ENCODE results near the gene PSMG3.

Gene PSMG3

DNA sequence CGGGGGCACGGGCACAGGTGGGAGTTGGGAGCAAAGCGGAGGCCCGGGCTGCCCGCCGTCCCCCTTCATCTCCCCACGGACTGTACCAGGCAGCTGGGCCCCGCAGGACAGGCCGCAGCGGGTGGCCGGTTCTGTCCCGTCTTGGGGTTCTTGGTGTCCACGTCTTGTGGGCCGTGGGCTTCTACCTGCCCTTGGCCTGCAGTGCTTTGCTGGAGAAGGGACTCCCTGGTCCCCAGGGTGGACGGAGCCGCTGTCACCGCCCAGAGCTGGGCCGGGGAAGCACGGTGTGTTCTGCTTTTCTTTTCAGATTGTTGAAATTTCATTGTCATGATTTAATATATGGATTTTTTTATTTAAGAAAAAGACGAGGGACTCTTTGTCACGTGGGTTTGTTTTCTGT is 27.5 kb downstream of the PSMG3 start:
- H3K4me1 ChIP-seq (ENCODE audit: control insufficient read depth, insufficient read depth, low read length), result peaks cover 7% of the 10 kb centered on the region
- no peaks in the 10 kb centered on the region for H3K9me3 ChIP-seq (ENCODE audit: control insufficient read depth, insufficient read depth, low read depth, low read length)
- peaks cover 27% of the 10 kb centered on the region for H3K36me3 ChIP-seq (ENCODE audit: control insufficient read depth, insufficient read depth, low read length)
- H3K27ac ChIP-seq (ENCODE audit: low read depth, low read length), result no peak overlapping the region
- H3K4me3 ChIP-seq (ENCODE audit: low read depth, low read length), result no peak overlapping the region
- no peak overlapping the region for H3K9ac ChIP-seq (ENCODE audit: low read length)
- no peaks in the 10 kb centered on the region for H3K27me3 ChIP-seq (ENCODE audit: control insufficient read depth, insufficient read depth, low read length)

GRCh38 chr7:1541431-1542162 is 28.2 kb downstream of the PSMG3 start:
- Histone ChIP-seq H3K36me3 (ENCODE audit: control insufficient read depth, insufficient read depth, low read length) (peaks cover 27% of the 10 kb centered on the region), H3K9ac (ENCODE audit: low read length) (no peak overlapping the region), H3K27me3 (ENCODE audit: control insufficient read depth, insufficient read depth, low read length) (no peaks in the 10 kb centered on the region), H3K27ac (ENCODE audit: low read depth, low read length) (no peak overlapping the region), H3K4me1 (ENCODE audit: control insufficient read depth, insufficient read depth, low read length) (peaks cover 14% of the 10 kb centered on the region), H3K4me3 (ENCODE audit: low read depth, low read length) (no peak overlapping the region), H3K9me3 (ENCODE audit: control insufficient read depth, insufficient read depth, low read depth, low read length) (no peaks in the 10 kb centered on the region)

DNA sequence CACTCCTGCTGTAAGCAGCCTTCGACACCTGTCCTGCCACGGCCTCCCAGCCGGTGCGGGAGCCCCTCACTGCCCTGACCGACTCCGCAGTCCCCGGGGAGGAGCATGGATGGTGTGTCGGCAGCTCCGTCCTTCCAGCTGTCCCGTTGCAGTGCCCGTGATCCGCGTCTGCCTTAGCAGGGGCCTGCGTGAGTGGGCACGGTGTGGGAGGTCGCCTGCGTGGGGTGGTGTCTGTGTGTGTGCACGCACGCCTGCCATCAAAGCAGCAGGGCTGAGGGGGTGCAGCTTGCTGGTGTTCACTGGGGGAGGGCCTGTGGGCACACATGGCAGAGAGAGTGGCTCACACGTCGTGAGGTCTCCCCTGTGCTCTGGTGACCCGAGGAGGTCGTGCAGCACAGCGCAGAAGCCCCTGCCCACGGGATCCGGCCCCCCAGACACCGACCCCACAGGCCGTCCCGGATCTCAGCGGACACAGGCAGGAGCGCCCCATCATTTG is 29.0 kb downstream of the PSMG3 start:
- Histone ChIP-seq H3K4me1 (ENCODE audit: control insufficient read depth, insufficient read depth, low read length) (peaks cover 22% of the 10 kb centered on the region), H3K4me3 (ENCODE audit: low read depth, low read length) (no peak overlapping the region), H3K27ac (ENCODE audit: low read depth, low read length) (no peak overlapping the region), H3K27me3 (ENCODE audit: control insufficient read depth, insufficient read depth, low read length) (no peaks in the 10 kb centered on the region), H3K9me3 (ENCODE audit: control insufficient read depth, insufficient read depth, low read depth, low read length) (no peaks in the 10 kb centered on the region), H3K9ac (ENCODE audit: low read length) (no peak overlapping the region), H3K36me3 (ENCODE audit: control insufficient read depth, insufficient read depth, low read length) (peaks cover 27% of the 10 kb centered on the region)

GRCh38 chr7:1539882-1540775 is 29.7 kb downstream of the PSMG3 start:
- Histone ChIP-seq H3K9ac (ENCODE audit: low read length) (no peak overlapping the region), H3K4me3 (ENCODE audit: low read depth, low read length) (no peak overlapping the region), H3K9me3 (ENCODE audit: control insufficient read depth, insufficient read depth, low read depth, low read length) (no peaks in the 10 kb centered on the region), H3K4me1 (ENCODE audit: control insufficient read depth, insufficient read depth, low read length) (peaks cover 26% of the 10 kb centered on the region), H3K27me3 (ENCODE audit: control insufficient read depth, insufficient read depth, low read length) (no peaks in the 10 kb centered on the region; the same call in 1 of the 2 replicates), H3K36me3 (ENCODE audit: control insufficient read depth, insufficient read depth, low read length) (peaks cover 27% of the 10 kb centered on the region), H3K27ac (ENCODE audit: low read depth, low read length) (no peak overlapping the region)

GRCh38 chr7:1539181-1539881 is 30.5 kb downstream of the PSMG3 start:
- Histone ChIP-seq H3K4me3 (ENCODE audit: low read depth, low read length) (no peak overlapping the region), H3K4me1 (ENCODE audit: control insufficient read depth, insufficient read depth, low read length) (peaks cover 32% of the 10 kb centered on the region), H3K27me3 (ENCODE audit: control insufficient read depth, insufficient read depth, low read length) (no peaks in the 10 kb centered on the region; the same call in 1 of the 2 replicates), H3K36me3 (ENCODE audit: control insufficient read depth, insufficient read depth, low read length) (peaks cover 27% of the 10 kb centered on the region), H3K9ac (ENCODE audit: low read length) (no peak overlapping the region), H3K9me3 (ENCODE audit: control insufficient read depth, insufficient read depth, low read depth, low read length) (no peaks in the 10 kb centered on the region), H3K27ac (ENCODE audit: low read depth, low read length) (no peak overlapping the region; the same call in 1 of the 2 replicates)

DNA sequence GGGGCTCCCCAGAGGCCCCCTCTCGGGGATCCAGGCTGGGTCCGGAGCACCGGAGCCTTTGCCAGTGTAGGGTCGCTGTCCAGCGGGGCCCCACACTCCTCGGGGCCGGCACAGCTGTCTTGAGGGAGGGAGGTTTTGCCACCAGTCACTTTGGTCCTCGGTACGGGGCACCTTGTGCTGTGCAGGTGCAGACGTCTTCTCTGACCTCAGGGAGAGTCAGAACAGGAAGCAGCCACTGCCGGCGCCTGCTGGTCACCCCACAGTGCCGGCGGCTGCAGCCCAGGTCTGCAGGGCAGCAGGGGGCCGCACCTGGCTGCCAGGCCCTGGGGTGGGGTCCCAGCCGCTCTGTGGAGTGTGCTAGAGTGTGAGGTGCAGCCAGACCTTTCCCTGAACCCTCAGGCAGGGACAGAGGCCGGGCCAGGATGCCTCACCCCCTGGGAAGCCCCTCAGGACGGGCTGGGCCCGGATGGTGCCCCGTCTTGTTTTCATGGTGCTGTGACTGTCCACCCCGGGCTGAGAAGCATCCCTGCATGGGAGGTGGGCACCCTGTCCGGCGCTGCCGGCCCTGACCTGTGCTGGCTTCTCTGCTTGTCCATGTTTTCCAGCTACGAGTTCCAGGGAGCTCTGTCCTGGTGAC is 31.2 kb downstream of the PSMG3 start:
- Histone ChIP-seq H3K27me3 (ENCODE audit: control insufficient read depth, insufficient read depth, low read length) (no peaks in the 10 kb centered on the region; the same call in 1 of the 2 replicates), H3K9me3 (ENCODE audit: control insufficient read depth, insufficient read depth, low read depth, low read length) (no peaks in the 10 kb centered on the region), H3K36me3 (ENCODE audit: control insufficient read depth, insufficient read depth, low read length) (peaks cover 27% of the 10 kb centered on the region), H3K4me1 (ENCODE audit: control insufficient read depth, insufficient read depth, low read length) (peaks cover 38% of the 10 kb centered on the region), H3K9ac (ENCODE audit: low read length) (no peak overlapping the region), H3K27ac (ENCODE audit: low read depth, low read length) (peak overlapping the region; percentile 8; the same call in 1 of the 2 replicates), H3K4me3 (ENCODE audit: low read depth, low read length) (no peak overlapping the region)

- Histone ChIP-seq H3K27ac (ENCODE audit: low read depth, low read length) (peak overlapping the region; percentile 87), H3K9me3 (ENCODE audit: control insufficient read depth, insufficient read depth, low read depth, low read length) (no peaks in the 10 kb centered on the region), H3K9ac (ENCODE audit: low read length) (peak overlapping the region; percentile 29), H3K36me3 (ENCODE audit: control insufficient read depth, insufficient read depth, low read length) (peaks cover 27% of the 10 kb centered on the region), H3K4me3 (ENCODE audit: low read depth, low read length) (peak overlapping the region; percentile 39; the same call in 1 of the 2 replicates), H3K27me3 (ENCODE audit: control insufficient read depth, insufficient read depth, low read length) (peaks cover 6% of the 10 kb centered on the region; the same call in 1 of the 2 replicates), H3K4me1 (ENCODE audit: control insufficient read depth, insufficient read depth, low read length) (peaks cover 47% of the 10 kb centered on the region)
Observed at GRCh38 chr7:1537535-1538412, 32.1 kb downstream of the PSMG3 start.

- Histone ChIP-seq H3K9ac (ENCODE audit: low read length) (peak overlapping the region; percentile 74), H3K27me3 (ENCODE audit: control insufficient read depth, insufficient read depth, low read length) (peaks cover 15% of the 10 kb centered on the region; the same call in 1 of the 2 replicates), H3K27ac (ENCODE audit: low read depth, low read length) (peak overlapping the region; percentile 87), H3K36me3 (ENCODE audit: control insufficient read depth, insufficient read depth, low read length) (peaks cover 24% of the 10 kb centered on the region), H3K9me3 (ENCODE audit: control insufficient read depth, insufficient read depth, low read depth, low read length) (no peaks in the 10 kb centered on the region), H3K4me1 (ENCODE audit: control insufficient read depth, insufficient read depth, low read length) (peaks cover 54% of the 10 kb centered on the region), H3K4me3 (ENCODE audit: low read depth, low read length) (peak overlapping the region; percentile 41; the same call in 1 of the 2 replicates)
Observed at GRCh38 chr7:1536743-1537534, 32.9 kb downstream of the PSMG3 start.

DNA sequence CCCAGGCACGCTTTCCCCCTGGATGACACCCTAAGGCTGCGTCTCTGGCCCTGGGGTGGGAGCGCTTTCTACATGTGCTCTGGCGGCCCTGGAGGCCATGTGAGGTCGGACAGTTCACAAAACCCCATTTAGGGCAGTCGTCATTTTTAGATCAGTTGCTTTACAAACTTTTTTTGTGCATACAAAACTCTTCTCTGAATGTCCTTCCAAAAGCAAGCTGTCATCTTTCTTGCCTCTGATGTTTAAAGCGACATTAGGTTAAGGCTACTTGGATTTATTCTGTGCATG is 33.4 kb downstream of the PSMG3 start:
- H3K27ac ChIP-seq (ENCODE audit: low read depth, low read length), result 0 out of 2 replicates have a peak overlapping the region, but pooled peaks have one; percentile 87
- H3K9ac ChIP-seq (ENCODE audit: low read length), result peak overlapping the region; percentile 74
- H3K36me3 ChIP-seq (ENCODE audit: control insufficient read depth, insufficient read depth, low read length), result peaks cover 22% of the 10 kb centered on the region
- peak overlapping the region; percentile 41; the same call in 1 of the 2 replicates for H3K4me3 ChIP-seq (ENCODE audit: low read depth, low read length)
- H3K4me1 ChIP-seq (ENCODE audit: control insufficient read depth, insufficient read depth, low read length), result peaks cover 60% of the 10 kb centered on the region
- H3K27me3 ChIP-seq (ENCODE audit: control insufficient read depth, insufficient read depth, low read length), result peaks cover 20% of the 10 kb centered on the region; the same call in 1 of the 2 replicates
- no peaks in the 10 kb centered on the region for H3K9me3 ChIP-seq (ENCODE audit: control insufficient read depth, insufficient read depth, low read depth, low read length)

All from HUES6 (cell line).